Lower leg skin (tissue), 3 donors: Measurements from ENCODE around the gene ARHGAP10.

Experiments
- CTCF ChIP-seq, 3 donors: fragments of 450-650 bp; IDR thresholded peaks; one replicate each; pipeline ENCODE4 v1.5.1; 2016; ENCODE audit warnings: antibody characterized with exemption in 3 of 3, mild to moderate bottlenecking in 3 of 3, moderate library complexity in 2 of 3
- POLR2A ChIP-seq, 2 donors: fragments of 450-650 bp; IDR thresholded peaks; one replicate each; pipeline ENCODE4 v1.6.1; 2016 to 2017; ENCODE audit warnings: antibody characterized with exemption in 2 of 2, mild to moderate bottlenecking in 1 of 2, moderate library complexity in 1 of 2

GRCh38 chr4:148090029-148090428 is 358.1 kb downstream of the ARHGAP10 start:
- TF ChIP-seq CTCF (IDR thresholded peaks at IDR 0.05), result no peak
- no peak for TF ChIP-seq POLR2A (IDR thresholded peaks at IDR 0.05)
